Central memory CD4-positive, alpha-beta T cell (primary cell): Measurements from ENCODE around the gene USP9X.
A peak's percentile ranks its signal among the peaks of the same experiment; 100 is the strongest.
"Not testable (repeated sequence)": the region's sequence is repeated elsewhere in the genome, so short reads cannot be mapped to it uniquely, and the experiment has no call there.

Experiments used
- DNase-seq: peaks from one replicate; pipeline ENCODE4 v3.0.0; 2022

The USP9X gene

GRCh38 chrX:41087201-41087600 lies 2.0 kb downstream of the USP9X start:
- DNase-seq, result peak; percentile 6

GRCh38 chrX:41090568-41091238 lies 5.5 kb downstream of the USP9X start:
- no peak for DNase-seq

GRCh38 chrX:41092776-41093175 lies 7.5 kb downstream of the USP9X start:
- no peak for DNase-seq

- DNase-seq, result no peak
Observed at GRCh38 chrX:41095174-41095573, 9.9 kb downstream of the USP9X start.

- no peak for DNase-seq
Observed at GRCh38 chrX:41095908-41096307, 10.7 kb downstream of the USP9X start.

DNA sequence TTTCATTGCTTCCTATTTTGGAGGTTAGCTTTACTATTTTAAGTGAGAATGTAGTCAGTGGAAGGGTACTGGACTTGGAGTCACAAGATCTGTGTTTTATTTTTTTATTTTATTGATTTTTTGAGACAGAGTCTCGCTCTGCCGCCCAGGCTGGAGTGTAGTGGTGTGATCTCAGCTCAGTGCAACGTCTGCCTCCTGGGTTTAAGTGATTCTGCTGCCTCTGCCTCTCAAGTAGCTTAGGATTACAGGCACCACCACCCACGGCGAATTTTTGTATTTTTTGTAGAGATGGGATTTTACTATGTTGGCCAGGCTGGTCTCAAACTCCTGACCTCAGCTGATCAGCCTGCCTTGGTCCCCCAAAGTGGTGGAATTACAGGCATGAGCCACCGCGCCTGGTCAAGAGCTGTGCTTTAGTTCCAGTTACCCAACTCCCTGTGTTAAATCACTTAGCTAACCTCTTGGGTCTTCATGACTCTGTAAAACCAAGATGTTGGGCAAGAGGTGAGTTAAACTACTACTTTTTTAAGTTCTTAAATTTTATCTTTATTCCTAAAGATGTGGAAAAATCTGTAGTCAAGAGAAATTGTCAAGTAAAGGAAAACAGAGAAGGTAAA lies 11.2 kb downstream of the USP9X start:
- DNase-seq, result no peak

- no peak for DNase-seq
Observed at GRCh38 chrX:41097326-41097725, 12.1 kb downstream of the USP9X start.

DNA sequence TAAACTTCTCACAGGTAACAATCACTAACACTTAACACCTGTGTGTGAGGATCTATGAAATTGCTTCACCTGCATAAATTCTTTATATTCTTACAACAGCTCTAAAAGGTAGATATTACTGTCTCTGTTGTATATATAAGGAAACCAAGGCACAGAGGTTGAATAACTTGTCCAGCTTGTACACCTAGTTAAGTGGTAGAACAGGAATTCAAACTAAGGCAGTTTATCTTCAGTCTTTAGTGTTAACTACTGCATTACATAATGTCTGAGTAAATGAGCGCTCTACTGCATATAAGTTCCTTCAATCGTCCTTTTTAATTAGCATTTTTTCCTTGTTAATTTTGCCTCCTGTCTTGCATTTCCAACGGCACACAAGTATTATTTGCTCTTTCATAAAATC lies 15.0 kb downstream of the USP9X start:
- no peak for DNase-seq

DNA sequence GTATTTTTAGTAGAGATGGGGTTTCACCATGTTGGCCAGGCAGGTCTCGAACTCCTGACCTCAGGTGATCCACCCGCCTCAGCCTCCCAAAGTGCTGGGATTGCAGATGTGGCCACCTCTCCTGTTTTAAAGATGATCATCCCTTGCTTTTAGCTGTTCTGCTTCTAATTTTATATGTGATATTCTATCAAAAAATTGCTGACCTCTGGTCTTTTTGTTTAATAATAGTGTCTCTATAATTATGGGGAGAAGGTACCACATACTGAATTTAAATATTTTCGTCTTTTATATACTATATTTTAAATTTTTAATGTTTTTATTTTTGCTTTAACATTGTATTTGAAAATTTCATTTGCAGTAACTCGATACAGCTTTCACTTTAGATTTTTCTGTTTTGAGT lies 15.6 kb downstream of the USP9X start:
- DNase-seq, result no peak

DNA sequence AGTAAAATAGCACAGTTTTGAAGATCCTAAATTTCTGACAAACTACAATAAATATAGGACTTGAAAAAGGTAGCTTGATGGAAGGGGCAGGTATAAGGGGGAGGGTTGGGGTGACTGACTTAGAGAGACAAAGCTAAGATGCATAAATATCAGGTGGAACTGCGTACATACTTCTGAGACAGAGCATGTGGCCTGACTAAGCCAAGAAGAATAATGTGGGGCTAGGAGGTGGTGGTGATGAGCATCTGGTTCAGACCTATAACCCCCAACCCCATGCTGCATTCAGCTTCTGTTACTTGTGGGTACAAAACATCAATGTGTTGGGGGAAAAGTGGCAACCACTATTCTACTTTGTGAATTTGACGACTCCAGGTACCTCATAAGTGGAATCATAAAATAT lies 19.8 kb downstream of the USP9X start:
- no peak for DNase-seq

DNA sequence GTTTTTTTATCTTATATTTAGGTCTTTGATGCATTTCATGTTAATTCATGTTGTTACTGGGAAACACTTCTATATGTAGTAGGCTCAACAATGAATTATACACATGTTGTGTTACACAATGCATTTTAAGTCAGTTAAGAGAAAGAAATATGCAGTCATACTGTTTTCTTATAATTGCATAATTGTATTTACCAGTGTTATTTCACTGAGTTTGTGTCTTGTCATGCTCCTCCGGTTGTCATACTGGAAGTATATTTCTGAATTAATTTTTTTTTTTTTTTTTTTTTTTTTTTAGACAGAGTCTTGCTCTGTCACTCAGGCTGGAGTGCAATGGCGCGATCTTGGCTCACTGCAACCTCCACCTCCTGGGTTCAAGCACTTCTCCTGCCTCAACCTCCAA lies 21.0 kb downstream of the USP9X start:
- DNase-seq, result not testable (repeated sequence)

DNA sequence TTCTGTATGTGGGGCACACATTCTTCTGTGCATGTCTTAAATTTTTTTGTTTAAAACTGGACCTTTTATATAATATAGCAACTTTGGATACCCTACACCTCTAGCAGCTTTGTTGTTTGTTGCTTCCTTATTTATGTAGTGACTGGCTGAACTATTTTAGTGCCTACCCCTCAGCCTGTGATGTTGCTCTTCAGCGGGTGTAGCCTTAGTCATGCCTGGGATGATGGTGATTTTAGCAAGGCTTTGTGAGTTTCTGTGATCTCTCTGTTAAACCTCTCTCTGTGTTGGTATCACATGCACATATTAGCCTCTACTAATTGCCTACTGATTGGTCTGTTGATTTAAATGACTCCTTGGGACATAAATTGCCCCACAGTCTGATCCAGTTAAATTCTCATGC lies 22.8 kb downstream of the USP9X start:
- no peak for DNase-seq

DNA sequence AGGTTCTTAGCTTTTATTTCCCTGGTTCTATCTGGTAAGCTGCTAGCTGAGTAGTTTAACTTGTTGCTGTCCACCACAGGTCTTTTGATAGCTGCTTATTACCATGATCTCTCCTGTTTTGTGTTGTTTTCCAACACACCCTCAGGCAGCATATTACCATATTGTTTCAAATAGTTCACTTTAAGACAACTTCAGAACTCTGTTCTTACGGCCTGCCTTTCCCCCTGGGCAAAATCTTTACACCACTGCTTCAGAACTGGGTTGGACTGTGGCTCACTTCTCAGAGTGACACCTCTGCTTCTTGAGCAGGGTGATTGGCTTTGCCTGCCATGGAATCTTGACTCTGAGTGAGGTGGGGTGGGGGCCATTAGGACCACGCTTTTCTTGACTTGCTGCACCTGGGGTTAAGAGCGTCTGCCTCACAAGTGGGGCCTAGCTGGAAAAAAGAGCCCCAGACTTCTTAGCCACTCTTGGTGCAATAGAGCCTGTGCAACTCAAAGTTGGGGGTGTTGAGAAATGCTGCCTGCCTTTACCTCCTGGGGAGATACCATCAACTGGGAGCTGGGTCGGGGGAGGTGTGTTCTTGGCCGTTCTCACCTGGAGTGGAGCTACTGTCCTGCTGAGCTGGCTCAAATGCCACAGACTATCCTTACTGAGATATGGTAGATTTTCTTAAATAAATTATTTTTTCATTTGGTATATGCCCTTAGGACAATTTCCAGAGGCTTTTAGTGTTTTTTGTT lies 23.4 kb downstream of the USP9X start:
- no peak for DNase-seq

- DNase-seq, result no peak
Observed at GRCh38 chrX:41110801-41111625, 25.8 kb downstream of the USP9X start.

DNA sequence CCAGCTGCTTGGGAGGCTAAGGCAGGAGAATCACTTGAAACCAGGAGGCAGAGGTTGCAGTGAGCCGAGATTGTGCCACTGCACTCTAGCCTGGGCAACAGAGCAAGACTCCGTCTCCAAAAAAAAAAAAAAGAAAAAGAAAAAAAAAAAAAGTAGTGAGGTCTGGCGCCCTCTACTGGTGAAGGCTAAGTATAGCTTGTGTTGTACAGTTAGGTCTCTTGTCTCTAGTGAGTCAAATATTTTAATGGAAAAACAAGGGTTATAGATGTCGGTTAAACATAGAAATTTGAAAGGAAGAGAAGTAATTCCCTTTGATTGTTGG lies 29.8 kb downstream of the USP9X start:
- peak; percentile 54 for DNase-seq

DNA sequence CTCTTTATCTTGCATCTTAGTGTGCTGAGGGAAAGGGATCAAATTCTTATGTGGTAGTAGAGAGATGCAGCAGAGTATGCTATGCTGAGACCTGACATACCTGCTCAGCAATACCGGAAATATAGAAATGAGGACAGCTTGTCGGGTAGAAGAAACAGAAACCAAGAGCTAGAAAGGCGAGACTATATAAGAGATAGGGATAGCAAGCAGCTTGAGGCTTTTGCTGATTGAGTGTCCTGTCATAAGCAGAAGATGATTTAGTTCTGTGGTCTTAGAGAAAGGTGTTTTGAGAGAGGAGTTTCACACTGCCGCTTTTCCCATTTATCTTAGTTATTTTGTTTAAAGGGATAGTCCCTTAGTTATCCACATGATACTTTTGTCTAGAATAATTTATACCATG lies 31.7 kb downstream of the USP9X start:
- DNase-seq, result peak; percentile 40

DNA sequence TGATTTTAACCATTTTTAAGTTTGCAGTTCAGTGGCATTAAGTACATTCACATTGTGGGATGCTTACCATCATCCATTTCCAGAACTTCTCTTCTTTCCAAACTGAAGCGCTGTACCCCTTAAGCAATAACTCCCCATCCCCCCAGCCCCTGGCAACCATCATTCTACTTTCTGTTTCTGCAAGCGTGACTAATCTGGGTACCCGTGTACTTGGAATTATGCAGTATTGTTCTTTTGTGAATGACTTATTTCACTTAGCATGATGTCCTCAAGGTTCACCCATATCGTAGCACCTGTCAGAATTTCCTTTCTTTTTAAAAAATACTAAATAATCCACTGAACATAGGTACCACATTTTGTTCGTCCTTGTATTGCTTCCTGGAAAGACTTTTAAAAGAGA lies 32.9 kb downstream of the USP9X start:
- DNase-seq, result no peak

GRCh38 chrX:41119803-41120202 lies 34.6 kb downstream of the USP9X start:
- no peak for DNase-seq

GRCh38 chrX:41121766-41122165 lies 36.5 kb downstream of the USP9X start:
- no peak for DNase-seq

- DNase-seq, result no peak
Observed at GRCh38 chrX:41122664-41123257, 37.5 kb downstream of the USP9X start.

DNA sequence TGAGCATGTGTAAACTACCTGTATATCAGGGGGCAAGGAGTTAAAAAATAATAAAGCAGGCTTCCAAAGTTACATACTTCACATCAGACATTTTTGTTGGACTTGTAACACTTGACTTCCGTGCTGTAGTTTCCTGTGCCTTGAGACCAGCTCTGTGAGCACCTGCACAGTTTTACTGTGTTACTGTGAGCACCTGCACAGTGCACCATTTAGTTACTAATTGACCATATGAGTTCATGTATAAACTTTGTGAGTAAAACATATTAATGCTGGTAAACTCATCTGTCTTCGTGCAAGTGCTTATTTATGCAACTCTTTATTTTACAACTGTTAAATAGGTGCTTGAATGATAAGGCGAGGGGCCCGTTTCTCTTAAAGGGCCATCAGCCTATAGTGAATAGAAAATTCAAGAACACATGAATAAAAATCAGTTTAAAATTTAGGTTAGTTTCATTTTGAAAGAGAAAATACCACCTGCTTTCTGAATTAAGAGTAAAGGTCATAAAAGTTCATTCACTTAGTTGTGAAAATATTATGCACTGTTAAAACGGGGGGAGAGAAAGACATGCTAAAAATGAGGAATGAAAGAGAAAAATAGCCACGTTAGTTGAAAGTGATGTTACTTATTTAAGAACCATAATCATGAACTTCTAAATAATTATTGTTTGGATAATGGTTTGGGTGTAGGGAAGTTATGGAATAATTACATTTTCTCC lies 42.4 kb downstream of the USP9X start:
- DNase-seq, result no peak

DNA sequence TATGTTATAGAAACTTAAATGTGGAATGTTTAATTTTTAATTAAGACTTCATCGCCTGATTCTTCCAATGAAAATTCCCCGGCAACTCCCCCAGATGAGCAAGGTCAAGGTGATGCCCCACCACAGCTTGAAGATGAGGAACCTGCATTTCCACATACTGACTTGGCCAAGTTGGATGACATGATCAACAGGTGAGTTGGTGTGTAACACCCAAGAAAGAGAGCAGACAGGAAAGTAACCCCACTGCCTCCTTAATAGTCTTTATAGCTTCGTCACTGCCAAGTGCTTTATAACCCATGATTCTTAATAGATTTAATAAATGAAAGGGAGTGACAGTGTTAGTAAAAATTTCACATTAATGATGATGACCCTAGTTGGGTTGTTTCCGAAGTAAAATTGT lies 43.7 kb downstream of the USP9X start:
- no peak for DNase-seq
